GM23338 (cell line): ENCODE results near the gene NOP9. TPM values are rescaled to one million over a fixed set of nuclear protein-coding genes. Genes with fewer than 3 reads are reported as not detected.

Experiments
- ATAC-seq: fragments of 200-7000 bp; cut with Tn5 transposase; 3 replicates; pipeline ENCODE4 v1.9.1; 2020
- DNase-seq: peaks from one replicate; pipeline ENCODE4 v3.0.0-alpha.2; 2015; ENCODE audit warnings: low spot score
- H2AFZ ChIP-seq: fragments of 200-600 bp; sonication (generic); 2 replicates; pipeline ENCODE4 v1.8.0; 2016; ENCODE audit warnings: antibody characterized with exemption, mild to moderate bottlenecking, moderate library complexity
- H3F3A ChIP-seq: fragments of 200-600 bp; sonication (generic); replicated peaks from 2 replicates; pipeline ENCODE4 v1.8.0; 2017; ENCODE audit warnings: antibody characterized with exemption, mixed run types, low read depth
- H3K27ac ChIP-seq: fragments of 200-600 bp; sonication (generic); 2 replicates; pipeline ENCODE4 v1.6.1; 2016; ENCODE audit warnings: low read depth
- H3K27me3 ChIP-seq: fragments of 200-600 bp; sonication (generic); 2 replicates; pipeline ENCODE4 v1.8.0; 2016; ENCODE audit warnings: mild to moderate bottlenecking, mixed run types, moderate library complexity; ENCODE audit not compliant: insufficient read depth
- H3K36me3 ChIP-seq: fragments of 200-600 bp; sonication (generic); 2 replicates; pipeline ENCODE4 v1.8.0; 2016; ENCODE audit warnings: mild to moderate bottlenecking; ENCODE audit not compliant: insufficient read depth
- H3K4me1 ChIP-seq: fragments of 200-600 bp; sonication (generic); 2 replicates; pipeline ENCODE4 v1.8.0; 2016; ENCODE audit warnings: mild to moderate bottlenecking, moderate library complexity; ENCODE audit not compliant: insufficient read depth
- H3K4me2 ChIP-seq: fragments of 200-600 bp; sonication (generic); 2 replicates; pipeline ENCODE4 v1.7.1; 2017; ENCODE audit warnings: mixed run types
- H3K4me3 ChIP-seq: fragments of 200-600 bp; sonication (generic); 2 replicates; pipeline ENCODE4 v1.6.1; 2016; ENCODE audit warnings: mixed run types
- H3K79me2 ChIP-seq: fragments of 200-600 bp; sonication (generic); replicated peaks from 2 replicates; pipeline ENCODE4 v1.8.0; 2017; ENCODE audit warnings: mild to moderate bottlenecking; ENCODE audit not compliant: insufficient read depth
- H3K9me2 ChIP-seq: fragments of 200-600 bp; sonication (generic); 2 replicates; pipeline ENCODE4 v1.8.0; 2017; ENCODE audit not compliant: insufficient read depth
- H4K20me1 ChIP-seq: fragments of 200-600 bp; sonication (generic); replicated peaks from 2 replicates; pipeline ENCODE4 v1.8.0; 2017; ENCODE audit warnings: mild to moderate bottlenecking; ENCODE audit not compliant: insufficient read depth
- H3K27ac Mint-ChIP-seq: 2 replicates; pipeline ENCODE4 v1.8.0; 2020; ENCODE audit warnings: inconsistent platforms, mild to moderate bottlenecking, moderate library complexity, mixed read lengths
- H3K27me3 Mint-ChIP-seq: 3 replicates; pipeline ENCODE4 v1.8.0; 2022; ENCODE audit warnings: low read depth, mild to moderate bottlenecking, moderate library complexity, mixed read lengths, inconsistent platforms; ENCODE audit not compliant: insufficient read depth, poor library complexity
- H3K36me3 Mint-ChIP-seq: 3 replicates; pipeline ENCODE4 v1.8.0; 2021; ENCODE audit warnings: low read depth, mild to moderate bottlenecking, inconsistent platforms, moderate library complexity, mixed read lengths
- H3K4me1 Mint-ChIP-seq: 3 replicates; pipeline ENCODE4 v1.8.0; 2020; ENCODE audit warnings: mild to moderate bottlenecking, inconsistent platforms, mixed read lengths
- H3K4me3 Mint-ChIP-seq: 3 replicates; pipeline ENCODE4 v1.8.0; 2021; ENCODE audit warnings: moderate library complexity, mild to moderate bottlenecking, inconsistent platforms, mixed read lengths
- H3K9me3 Mint-ChIP-seq: 3 replicates; pipeline ENCODE4 v1.8.0; 2020; ENCODE audit warnings: moderate library complexity, mild to moderate bottlenecking, inconsistent platforms, mixed read lengths
- CREB1 ChIP-seq: fragments of 250-450 bp; sonication (Bioruptor Pico); IDR thresholded peaks from 2 replicates; pipeline ENCODE4 v1.5.0; 2020; ENCODE audit warnings: low read depth, mild to moderate bottlenecking, moderate library complexity
- EZH2 ChIP-seq: fragments of 200-600 bp; sonication (generic); IDR thresholded peaks from one replicate; pipeline ENCODE4 v1.8.0; 2017; ENCODE audit warnings: antibody characterized with exemption, mild to moderate bottlenecking, low read depth; ENCODE audit not compliant: unreplicated experiment
- EZH2phosphoT487 ChIP-seq: fragments of 200-600 bp; sonication (generic); IDR thresholded peaks from one replicate; pipeline ENCODE4 v1.8.1; 2018; ENCODE audit warnings: antibody characterized with exemption; ENCODE audit not compliant: unreplicated experiment
- JUNB ChIP-seq: IDR thresholded peaks from one replicate; pipeline ENCODE4 v1.6.1; 2016; ENCODE audit warnings: antibody characterized with exemption; ENCODE audit not compliant: unreplicated experiment
- NANOG ChIP-seq: IDR thresholded peaks from 2 replicates; pipeline ENCODE4 v1.6.1; 2016; ENCODE audit warnings: antibody characterized with exemption, borderline replicate concordance
- POLR2AphosphoS5 ChIP-seq: IDR thresholded peaks from 2 replicates; pipeline ENCODE4 v1.6.1; 2016; ENCODE audit warnings: antibody characterized with exemption, low read depth
- STAT1 ChIP-seq: IDR thresholded peaks from one replicate; pipeline ENCODE4 v1.6.1; 2016; ENCODE audit warnings: antibody characterized with exemption; ENCODE audit not compliant: unreplicated experiment
- ZNF114 ChIP-seq: fragments of 250-450 bp; sonication (Bioruptor Pico); IDR thresholded peaks from 2 replicates; pipeline ENCODE4 v1.5.0; 2020; ENCODE audit warnings: mild to moderate bottlenecking, moderate library complexity
- ZNF331 ChIP-seq: fragments of 250-450 bp; sonication (Bioruptor Pico); IDR thresholded peaks from 2 replicates; pipeline ENCODE4 v1.5.0; 2020; ENCODE audit warnings: low read depth, mild to moderate bottlenecking, moderate library complexity
- polyA plus RNA-seq: library from polyadenylated mRNA; unstranded; fragments of >200 nt; fragmentation: Nextera tagmentation; extraction: Ambion mirVana; gene quantifications from 2 replicates; pipeline ENCODE4 v1.2.1, GENCODE V29; 2016
- total RNA-seq: library from RNA; depleted of rRNA; stranded (reverse); fragments of >200 nt; shearing (Covaris generic); gene quantifications from 2 replicates; pipeline ENCODE4 v1.2.3, GENCODE V29; 2014
- TF ChIP-seq, protein P1 (sequence below): fragments of 250-450 bp; sonication (Bioruptor Pico); IDR thresholded peaks from 2 replicates; pipeline ENCODE4 v1.5.0; 2020; ENCODE audit warnings: mild to moderate bottlenecking, moderate library complexity
- TF ChIP-seq, protein P2 (sequence below), 2 experiments: fragments of 200-600 bp in 1 of 2; sonication (generic) in 1 of 2; conservative IDR thresholded peaks; 2 replicates each; pipeline versions ENCODE4 v1.5.1 to v1.6.1; 2016 to 2017; ENCODE audit warnings: antibody characterized with exemption in 2 of 2, low read depth in 2 of 2, mild to moderate bottlenecking in 2 of 2, moderate library complexity in 1 of 2
- TF ChIP-seq, protein P3 (sequence below): IDR thresholded peaks from 2 replicates; pipeline ENCODE4 v1.6.1; 2016; ENCODE audit warnings: antibody characterized with exemption
- TF ChIP-seq, protein P4 (sequence below): IDR thresholded peaks from one replicate; pipeline ENCODE4 v1.6.1; 2018; ENCODE audit warnings: antibody characterized with exemption; ENCODE audit not compliant: unreplicated experiment

The NOP9 gene
- total and polyA plus RNA-seq, 2 experiments from 2014 or later: 7.9 to 32.8 TPM

DNA sequence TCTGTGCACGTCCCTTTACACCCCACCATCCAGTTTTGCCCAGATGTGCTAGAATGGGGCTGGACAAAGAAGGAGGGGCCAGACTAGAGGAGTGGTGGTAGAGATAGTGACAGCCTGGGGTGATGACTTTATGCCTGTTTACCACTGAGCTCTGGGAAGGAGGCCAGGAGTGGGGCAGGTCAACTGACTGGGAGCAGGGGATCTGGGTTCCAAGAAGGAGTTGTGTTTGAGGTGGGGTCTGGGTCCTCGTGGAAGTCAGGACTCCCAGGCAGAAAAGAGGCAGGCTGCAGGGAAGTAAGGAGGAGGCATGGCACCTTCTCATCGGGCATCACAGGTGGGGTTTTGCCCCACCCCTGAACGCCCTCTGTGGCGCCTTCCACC lies 10.6 kb downstream of the NOP9 start:
- peaks cover 15% of the 10 kb centered on the region for H3K4me1 Mint-ChIP-seq
- H3K27ac Mint-ChIP-seq: no peak overlapping the region
- Histone ChIP-seq H3F3A (no peaks in the 10 kb centered on the region), H3K9me2 (no peaks in the 10 kb centered on the region), H3K27me3 (peaks cover 16% of the 10 kb centered on the region; the same call in 1 of the 2 replicates), H3K4me1 (peaks cover 4% of the 10 kb centered on the region; the same call in 1 of the 2 replicates), H3K4me3 (peak overlapping the region; percentile 51; the same call in 1 of the 2 replicates), H3K27ac (no peak overlapping the region), H3K79me2 (no peaks in the 10 kb centered on the region), H4K20me1 (no peaks in the 10 kb centered on the region; the same call in none of the 2 replicates), H3K36me3 (no peaks in the 10 kb centered on the region), H2AFZ (no peak overlapping the region), H3K4me2 (peak overlapping the region; percentile 68; the same call in 1 of the 2 replicates)
- peak overlapping the region; percentile 63 for H3K4me3 Mint-ChIP-seq
- H3K36me3 Mint-ChIP-seq: peaks cover 40% of the 10 kb centered on the region
- no peak for TF ChIP-seq EZH2
- TF ChIP-seq POLR2AphosphoS5: no peak
- no peak for TF ChIP-seq NANOG
- TF ChIP-seq ZNF114 (CRISPR knock-in tag): no peak
- TF ChIP-seq, protein P1, sequence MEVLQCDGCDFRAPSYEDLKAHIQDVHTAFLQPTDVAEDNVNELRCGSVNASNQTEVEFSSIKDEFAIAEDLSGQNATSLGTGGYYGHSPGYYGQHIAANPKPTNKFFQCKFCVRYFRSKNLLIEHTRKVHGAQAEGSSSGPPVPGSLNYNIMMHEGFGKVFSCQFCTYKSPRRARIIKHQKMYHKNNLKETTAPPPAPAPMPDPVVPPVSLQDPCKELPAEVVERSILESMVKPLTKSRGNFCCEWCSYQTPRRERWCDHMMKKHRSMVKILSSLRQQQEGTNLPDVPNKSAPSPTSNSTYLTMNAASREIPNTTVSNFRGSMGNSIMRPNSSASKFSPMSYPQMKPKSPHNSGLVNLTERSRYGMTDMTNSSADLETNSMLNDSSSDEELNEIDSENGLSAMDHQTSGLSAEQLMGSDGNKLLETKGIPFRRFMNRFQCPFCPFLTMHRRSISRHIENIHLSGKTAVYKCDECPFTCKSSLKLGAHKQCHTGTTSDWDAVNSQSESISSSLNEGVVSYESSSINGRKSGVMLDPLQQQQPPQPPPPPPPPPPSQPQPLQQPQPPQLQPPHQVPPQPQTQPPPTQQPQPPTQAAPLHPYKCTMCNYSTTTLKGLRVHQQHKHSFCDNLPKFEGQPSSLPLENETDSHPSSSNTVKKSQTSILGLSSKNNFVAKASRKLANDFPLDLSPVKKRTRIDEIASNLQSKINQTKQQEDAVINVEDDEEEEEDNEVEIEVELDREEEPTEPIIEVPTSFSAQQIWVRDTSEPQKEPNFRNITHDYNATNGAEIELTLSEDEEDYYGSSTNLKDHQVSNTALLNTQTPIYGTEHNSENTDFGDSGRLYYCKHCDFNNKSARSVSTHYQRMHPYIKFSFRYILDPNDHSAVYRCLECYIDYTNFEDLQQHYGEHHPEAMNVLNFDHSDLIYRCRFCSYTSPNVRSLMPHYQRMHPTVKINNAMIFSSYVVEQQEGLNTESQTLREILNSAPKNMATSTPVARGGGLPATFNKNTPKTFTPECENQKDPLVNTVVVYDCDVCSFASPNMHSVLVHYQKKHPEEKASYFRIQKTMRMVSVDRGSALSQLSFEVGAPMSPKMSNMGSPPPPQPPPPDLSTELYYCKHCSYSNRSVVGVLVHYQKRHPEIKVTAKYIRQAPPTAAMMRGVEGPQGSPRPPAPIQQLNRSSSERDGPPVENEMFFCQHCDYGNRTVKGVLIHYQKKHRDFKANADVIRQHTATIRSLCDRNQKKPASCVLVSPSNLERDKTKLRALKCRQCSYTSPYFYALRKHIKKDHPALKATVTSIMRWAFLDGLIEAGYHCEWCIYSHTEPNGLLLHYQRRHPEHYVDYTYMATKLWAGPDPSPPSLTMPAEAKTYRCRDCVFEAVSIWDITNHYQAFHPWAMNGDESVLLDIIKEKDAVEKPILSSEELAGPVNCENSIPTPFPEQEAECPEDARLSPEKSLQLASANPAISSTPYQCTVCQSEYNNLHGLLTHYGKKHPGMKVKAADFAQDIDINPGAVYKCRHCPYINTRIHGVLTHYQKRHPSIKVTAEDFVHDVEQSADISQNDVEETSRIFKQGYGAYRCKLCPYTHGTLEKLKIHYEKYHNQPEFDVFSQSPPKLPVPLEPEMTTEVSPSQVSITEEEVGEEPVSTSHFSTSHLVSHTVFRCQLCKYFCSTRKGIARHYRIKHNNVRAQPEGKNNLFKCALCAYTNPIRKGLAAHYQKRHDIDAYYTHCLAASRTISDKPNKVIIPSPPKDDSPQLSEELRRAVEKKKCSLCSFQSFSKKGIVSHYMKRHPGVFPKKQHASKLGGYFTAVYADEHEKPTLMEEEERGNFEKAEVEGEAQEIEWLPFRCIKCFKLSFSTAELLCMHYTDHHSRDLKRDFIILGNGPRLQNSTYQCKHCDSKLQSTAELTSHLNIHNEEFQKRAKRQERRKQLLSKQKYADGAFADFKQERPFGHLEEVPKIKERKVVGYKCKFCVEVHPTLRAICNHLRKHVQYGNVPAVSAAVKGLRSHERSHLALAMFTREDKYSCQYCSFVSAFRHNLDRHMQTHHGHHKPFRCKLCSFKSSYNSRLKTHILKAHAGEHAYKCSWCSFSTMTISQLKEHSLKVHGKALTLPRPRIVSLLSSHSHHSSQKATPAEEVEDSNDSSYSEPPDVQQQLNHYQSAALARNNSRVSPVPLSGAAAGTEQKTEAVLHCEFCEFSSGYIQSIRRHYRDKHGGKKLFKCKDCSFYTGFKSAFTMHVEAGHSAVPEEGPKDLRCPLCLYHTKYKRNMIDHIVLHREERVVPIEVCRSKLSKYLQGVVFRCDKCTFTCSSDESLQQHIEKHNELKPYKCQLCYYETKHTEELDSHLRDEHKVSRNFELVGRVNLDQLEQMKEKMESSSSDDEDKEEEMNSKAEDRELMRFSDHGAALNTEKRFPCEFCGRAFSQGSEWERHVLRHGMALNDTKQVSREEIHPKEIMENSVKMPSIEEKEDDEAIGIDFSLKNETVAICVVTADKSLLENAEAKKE (CRISPR knock-in tag): no peak
- TF ChIP-seq CREB1: no peak
- no peak for TF ChIP-seq ZNF331 (CRISPR knock-in tag)
- no peak for TF ChIP-seq JUNB
- TF ChIP-seq, protein P2, sequence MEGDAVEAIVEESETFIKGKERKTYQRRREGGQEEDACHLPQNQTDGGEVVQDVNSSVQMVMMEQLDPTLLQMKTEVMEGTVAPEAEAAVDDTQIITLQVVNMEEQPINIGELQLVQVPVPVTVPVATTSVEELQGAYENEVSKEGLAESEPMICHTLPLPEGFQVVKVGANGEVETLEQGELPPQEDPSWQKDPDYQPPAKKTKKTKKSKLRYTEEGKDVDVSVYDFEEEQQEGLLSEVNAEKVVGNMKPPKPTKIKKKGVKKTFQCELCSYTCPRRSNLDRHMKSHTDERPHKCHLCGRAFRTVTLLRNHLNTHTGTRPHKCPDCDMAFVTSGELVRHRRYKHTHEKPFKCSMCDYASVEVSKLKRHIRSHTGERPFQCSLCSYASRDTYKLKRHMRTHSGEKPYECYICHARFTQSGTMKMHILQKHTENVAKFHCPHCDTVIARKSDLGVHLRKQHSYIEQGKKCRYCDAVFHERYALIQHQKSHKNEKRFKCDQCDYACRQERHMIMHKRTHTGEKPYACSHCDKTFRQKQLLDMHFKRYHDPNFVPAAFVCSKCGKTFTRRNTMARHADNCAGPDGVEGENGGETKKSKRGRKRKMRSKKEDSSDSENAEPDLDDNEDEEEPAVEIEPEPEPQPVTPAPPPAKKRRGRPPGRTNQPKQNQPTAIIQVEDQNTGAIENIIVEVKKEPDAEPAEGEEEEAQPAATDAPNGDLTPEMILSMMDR (conservative IDR thresholded peaks at IDR 0.05; ENCODE audit: low read depth in 2 of 2): no peak
- TF ChIP-seq, protein P3, sequence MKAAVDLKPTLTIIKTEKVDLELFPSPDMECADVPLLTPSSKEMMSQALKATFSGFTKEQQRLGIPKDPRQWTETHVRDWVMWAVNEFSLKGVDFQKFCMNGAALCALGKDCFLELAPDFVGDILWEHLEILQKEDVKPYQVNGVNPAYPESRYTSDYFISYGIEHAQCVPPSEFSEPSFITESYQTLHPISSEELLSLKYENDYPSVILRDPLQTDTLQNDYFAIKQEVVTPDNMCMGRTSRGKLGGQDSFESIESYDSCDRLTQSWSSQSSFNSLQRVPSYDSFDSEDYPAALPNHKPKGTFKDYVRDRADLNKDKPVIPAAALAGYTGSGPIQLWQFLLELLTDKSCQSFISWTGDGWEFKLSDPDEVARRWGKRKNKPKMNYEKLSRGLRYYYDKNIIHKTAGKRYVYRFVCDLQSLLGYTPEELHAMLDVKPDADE: no peak
- TF ChIP-seq EZH2phosphoT487: no peak
- no peak for TF ChIP-seq STAT1
- TF ChIP-seq, protein P4, sequence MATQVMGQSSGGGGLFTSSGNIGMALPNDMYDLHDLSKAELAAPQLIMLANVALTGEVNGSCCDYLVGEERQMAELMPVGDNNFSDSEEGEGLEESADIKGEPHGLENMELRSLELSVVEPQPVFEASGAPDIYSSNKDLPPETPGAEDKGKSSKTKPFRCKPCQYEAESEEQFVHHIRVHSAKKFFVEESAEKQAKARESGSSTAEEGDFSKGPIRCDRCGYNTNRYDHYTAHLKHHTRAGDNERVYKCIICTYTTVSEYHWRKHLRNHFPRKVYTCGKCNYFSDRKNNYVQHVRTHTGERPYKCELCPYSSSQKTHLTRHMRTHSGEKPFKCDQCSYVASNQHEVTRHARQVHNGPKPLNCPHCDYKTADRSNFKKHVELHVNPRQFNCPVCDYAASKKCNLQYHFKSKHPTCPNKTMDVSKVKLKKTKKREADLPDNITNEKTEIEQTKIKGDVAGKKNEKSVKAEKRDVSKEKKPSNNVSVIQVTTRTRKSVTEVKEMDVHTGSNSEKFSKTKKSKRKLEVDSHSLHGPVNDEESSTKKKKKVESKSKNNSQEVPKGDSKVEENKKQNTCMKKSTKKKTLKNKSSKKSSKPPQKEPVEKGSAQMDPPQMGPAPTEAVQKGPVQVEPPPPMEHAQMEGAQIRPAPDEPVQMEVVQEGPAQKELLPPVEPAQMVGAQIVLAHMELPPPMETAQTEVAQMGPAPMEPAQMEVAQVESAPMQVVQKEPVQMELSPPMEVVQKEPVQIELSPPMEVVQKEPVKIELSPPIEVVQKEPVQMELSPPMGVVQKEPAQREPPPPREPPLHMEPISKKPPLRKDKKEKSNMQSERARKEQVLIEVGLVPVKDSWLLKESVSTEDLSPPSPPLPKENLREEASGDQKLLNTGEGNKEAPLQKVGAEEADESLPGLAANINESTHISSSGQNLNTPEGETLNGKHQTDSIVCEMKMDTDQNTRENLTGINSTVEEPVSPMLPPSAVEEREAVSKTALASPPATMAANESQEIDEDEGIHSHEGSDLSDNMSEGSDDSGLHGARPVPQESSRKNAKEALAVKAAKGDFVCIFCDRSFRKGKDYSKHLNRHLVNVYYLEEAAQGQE: no peak
- ATAC-seq (no peak), DNase-seq (no peak)
- no peaks in the 10 kb centered on the region for H3K9me3 Mint-ChIP-seq
- peaks cover 30% of the 10 kb centered on the region for H3K27me3 Mint-ChIP-seq
